Astrocyte (in vitro differentiated cells and primary cell): Measurements from ENCODE around the gene CIPC. TPM values are rescaled to one million over a fixed set of nuclear protein-coding genes. Genes with fewer than 3 reads are reported as not detected.
A peak's percentile ranks its signal among the peaks of the same experiment; 100 is the strongest.

Source experiments
- DNase-seq: peaks from one replicate; pipeline ENCODE4 v3.0.0-alpha.2; 2010; ENCODE audit warnings: low read depth
- FAIRE-seq: peaks from 2 replicates; lab custom pipeline; 2011; peaks lifted over from hg19 to GRCh38; lab: Jason Lieb, UNC
- H2AFZ ChIP-seq: 2 replicates; pipeline ENCODE4 v1.6.0; 2012; ENCODE audit warnings: low read depth, low read length, inconsistent platforms
- H3K27ac ChIP-seq: 2 replicates; pipeline ENCODE4 v1.5.1; 2011; ENCODE audit warnings: low read depth, low read length, inconsistent platforms
- H3K27me3 ChIP-seq: 2 replicates; pipeline ENCODE4 v1.6.0; 2011; ENCODE audit warnings: low read length, inconsistent platforms; ENCODE audit not compliant: insufficient read depth
- H3K36me3 ChIP-seq: 2 replicates; pipeline ENCODE4 v1.5.1; 2011; ENCODE audit warnings: low read length, inconsistent platforms; ENCODE audit not compliant: insufficient read depth
- H3K4me1 ChIP-seq: 2 replicates; pipeline ENCODE4 v1.5.1; 2011; ENCODE audit warnings: low read length, inconsistent platforms; ENCODE audit not compliant: insufficient read depth
- H3K4me2 ChIP-seq: 2 replicates; pipeline ENCODE4 v1.6.0; 2012; ENCODE audit warnings: low read length, inconsistent platforms
- H3K4me3 ChIP-seq: 2 replicates; pipeline ENCODE4 v1.5.1; 2011; ENCODE audit warnings: low read depth, mild to moderate bottlenecking, low read length, inconsistent platforms; ENCODE audit not compliant: insufficient read depth
- H3K79me2 ChIP-seq: 2 replicates; pipeline ENCODE4 v1.6.0; 2012; ENCODE audit warnings: mild to moderate bottlenecking, low read length, inconsistent platforms; ENCODE audit not compliant: insufficient read depth
- H3K9ac ChIP-seq: 2 replicates; pipeline ENCODE4 v1.6.0; 2012; ENCODE audit warnings: mild to moderate bottlenecking, low read length, inconsistent platforms
- H3K9me3 ChIP-seq: 2 replicates; pipeline ENCODE4 v1.5.1; 2012; ENCODE audit warnings: low read depth, mild to moderate bottlenecking, low read length, inconsistent platforms; ENCODE audit not compliant: insufficient read depth
- H4K20me1 ChIP-seq: 2 replicates; pipeline ENCODE4 v1.6.0; 2012; ENCODE audit warnings: low read length, inconsistent platforms; ENCODE audit not compliant: insufficient read depth
- H3K27ac Mint-ChIP-seq: one replicate; pipeline ENCODE4 v1.8.0; 2021; ENCODE audit warnings: mild to moderate bottlenecking, mixed read lengths; ENCODE audit not compliant: unreplicated experiment
- H3K27me3 Mint-ChIP-seq: one replicate; pipeline ENCODE4 v1.8.0; 2021; ENCODE audit warnings: low read depth, mixed read lengths; ENCODE audit not compliant: unreplicated experiment
- H3K36me3 Mint-ChIP-seq: one replicate; pipeline ENCODE4 v1.8.0; 2021; ENCODE audit warnings: low read depth, mixed read lengths; ENCODE audit not compliant: unreplicated experiment
- H3K4me1 Mint-ChIP-seq: one replicate; pipeline ENCODE4 v1.8.0; 2021; ENCODE audit warnings: low read depth, mixed read lengths; ENCODE audit not compliant: unreplicated experiment
- H3K4me3 Mint-ChIP-seq: one replicate; pipeline ENCODE4 v1.8.0; 2021; ENCODE audit warnings: mild to moderate bottlenecking, moderate library complexity, mixed read lengths; ENCODE audit not compliant: unreplicated experiment
- H3K9me3 Mint-ChIP-seq: one replicate; pipeline ENCODE4 v1.8.0; 2021; ENCODE audit warnings: mild to moderate bottlenecking, mixed read lengths; ENCODE audit not compliant: unreplicated experiment
- CTCF ChIP-seq: IDR thresholded peaks from 2 replicates; pipeline ENCODE4 v1.5.1; 2011; ENCODE audit warnings: low read depth, mild to moderate bottlenecking, inconsistent platforms, low read length, moderate library complexity; ENCODE audit not compliant: insufficient read depth
- EZH2 ChIP-seq: IDR thresholded peaks from 2 replicates; pipeline ENCODE4 v1.6.1; 2012; ENCODE audit warnings: mild to moderate bottlenecking, low read length, inconsistent platforms; ENCODE audit not compliant: insufficient read depth
- total RNA-seq: library from RNA; stranded (reverse); gene quantifications from 2 replicates; pipeline ENCODE4 v1.2.1, GENCODE V29; 2021

CIPC gene
- total RNA-seq, 1 donor from 2014 or later: 20.2 TPM

- FAIRE-seq (no peak), DNase-seq (no peak)
- peaks cover 8% of the 10 kb centered on the region for H4K20me1 ChIP-seq
- peak overlapping the region; percentile 34 for H3K27ac Mint-ChIP-seq
- H3K36me3 Mint-ChIP-seq: no peaks in the 10 kb centered on the region
- H3K27me3 Mint-ChIP-seq: peaks cover 76% of the 10 kb centered on the region
- H3K27ac ChIP-seq: no peak overlapping the region
- H2AFZ ChIP-seq: no peak overlapping the region
- no peak overlapping the region for H3K4me3 ChIP-seq
- H3K79me2 ChIP-seq: no peaks in the 10 kb centered on the region
- H3K9ac ChIP-seq: no peak overlapping the region
- H3K36me3 ChIP-seq: no peaks in the 10 kb centered on the region
- peaks cover 12% of the 10 kb centered on the region for H3K4me1 ChIP-seq
- no peak for TF ChIP-seq CTCF
- TF ChIP-seq EZH2: peak; percentile 5
- peaks cover 2% of the 10 kb centered on the region for H3K9me3 Mint-ChIP-seq
- H3K4me2 ChIP-seq: peak overlapping the region; percentile 86
- H3K9me3 ChIP-seq: no peaks in the 10 kb centered on the region
- H3K4me3 Mint-ChIP-seq: peak overlapping the region; percentile 85
- H3K27me3 ChIP-seq: peaks cover 76% of the 10 kb centered on the region
- no peaks in the 10 kb centered on the region for H3K4me1 Mint-ChIP-seq
Observed at GRCh38 chr14:77142005-77142800, 44.1 kb downstream of the CIPC start.

- Mint-ChIP-seq H3K4me1 (no peaks in the 10 kb centered on the region), H3K36me3 (no peaks in the 10 kb centered on the region), H3K27me3 (peaks cover 74% of the 10 kb centered on the region), H3K9me3 (peaks cover 2% of the 10 kb centered on the region), H3K27ac (no peak overlapping the region), H3K4me3 (no peak overlapping the region)
- Histone ChIP-seq H3K4me2 (no peak overlapping the region), H3K36me3 (no peaks in the 10 kb centered on the region), H2AFZ (no peak overlapping the region), H3K9ac (no peak overlapping the region), H3K4me3 (no peak overlapping the region), H4K20me1 (peaks cover 8% of the 10 kb centered on the region), H3K27me3 (peaks cover 79% of the 10 kb centered on the region), H3K9me3 (no peaks in the 10 kb centered on the region), H3K27ac (no peak overlapping the region), H3K4me1 (peaks cover 12% of the 10 kb centered on the region), H3K79me2 (no peaks in the 10 kb centered on the region)
- TF ChIP-seq CTCF: no peak
- peak; percentile 45 for TF ChIP-seq EZH2
- DNase-seq: no peak
- FAIRE-seq: no peak
Observed at GRCh38 chr14:77143071-77143470, 45.0 kb downstream of the CIPC start.
